Gastrocnemius medialis (tissue), 4 donors: Measurements from ENCODE around the gene RAP2A.

Experiments used
- POLR2A ChIP-seq, 2 donors: fragments of 450-650 bp; IDR thresholded peaks; one replicate each; pipeline ENCODE4 v1.6.1; 2017; ENCODE audit warnings: antibody characterized with exemption in 2 of 2, mild to moderate bottlenecking in 2 of 2, moderate library complexity in 2 of 2
- TF ChIP-seq, protein P1 (sequence below), 5 experiments: fragments of 450-650 bp in 3 of 5; fragments of 200-600 bp in 2 of 5; sonication (generic) in 2 of 5; IDR thresholded peaks in 4 of 5; conservative IDR thresholded peaks in 1 of 5; 1 replicate in 4 of 5; 2 replicates in 1 of 5; pipeline ENCODE4 v1.5.1; 2016 to 2019; ENCODE audit warnings: antibody characterized with exemption in 5 of 5, mild to moderate bottlenecking in 3 of 5, moderate library complexity in 3 of 5

DNA sequence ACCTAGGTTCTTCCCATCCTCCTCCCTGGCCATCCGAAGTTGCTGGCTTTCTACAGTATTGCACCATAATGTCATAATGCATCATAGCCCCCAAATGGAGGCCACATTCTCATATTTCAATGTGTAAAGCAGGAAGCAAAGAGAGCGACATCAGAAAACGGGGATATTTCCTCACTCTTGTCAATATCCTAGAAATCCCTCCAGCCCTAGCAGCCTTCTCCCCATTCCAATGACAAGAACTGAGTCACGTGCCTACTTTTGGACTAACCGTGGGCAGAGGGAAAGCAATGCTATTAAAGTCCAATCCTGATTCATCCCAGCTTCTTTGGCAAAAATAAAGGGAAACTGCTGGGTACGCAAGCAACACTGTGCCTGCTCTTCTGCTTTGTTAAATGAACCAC, 4.3 kb upstream of the RAP2A start:
- TF ChIP-seq, protein P1, sequence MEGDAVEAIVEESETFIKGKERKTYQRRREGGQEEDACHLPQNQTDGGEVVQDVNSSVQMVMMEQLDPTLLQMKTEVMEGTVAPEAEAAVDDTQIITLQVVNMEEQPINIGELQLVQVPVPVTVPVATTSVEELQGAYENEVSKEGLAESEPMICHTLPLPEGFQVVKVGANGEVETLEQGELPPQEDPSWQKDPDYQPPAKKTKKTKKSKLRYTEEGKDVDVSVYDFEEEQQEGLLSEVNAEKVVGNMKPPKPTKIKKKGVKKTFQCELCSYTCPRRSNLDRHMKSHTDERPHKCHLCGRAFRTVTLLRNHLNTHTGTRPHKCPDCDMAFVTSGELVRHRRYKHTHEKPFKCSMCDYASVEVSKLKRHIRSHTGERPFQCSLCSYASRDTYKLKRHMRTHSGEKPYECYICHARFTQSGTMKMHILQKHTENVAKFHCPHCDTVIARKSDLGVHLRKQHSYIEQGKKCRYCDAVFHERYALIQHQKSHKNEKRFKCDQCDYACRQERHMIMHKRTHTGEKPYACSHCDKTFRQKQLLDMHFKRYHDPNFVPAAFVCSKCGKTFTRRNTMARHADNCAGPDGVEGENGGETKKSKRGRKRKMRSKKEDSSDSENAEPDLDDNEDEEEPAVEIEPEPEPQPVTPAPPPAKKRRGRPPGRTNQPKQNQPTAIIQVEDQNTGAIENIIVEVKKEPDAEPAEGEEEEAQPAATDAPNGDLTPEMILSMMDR (IDR thresholded peaks at IDR 0.05 in 4 of 5, conservative IDR thresholded peaks at IDR 0.05 in 1 of 5), result no peak
- TF ChIP-seq POLR2A (IDR thresholded peaks at IDR 0.05), result no peak
